A673 (cell line): ENCODE data around the gene ZFYVE21.

Experiments
- EZH2 ChIP-seq: fragments of 200-600 bp; sonication (generic); IDR thresholded peaks from 2 replicates; pipeline ENCODE4 v1.6.1; 2017; ENCODE audit warnings: borderline replicate concordance, low read depth, mild to moderate bottlenecking, mixed read lengths, antibody characterized with exemption, low read length; ENCODE audit not compliant: poor library complexity, severe bottlenecking
- TF ChIP-seq, protein P1 (sequence below): fragments of 300-800, 200-600 bp; sonication (generic); conservative IDR thresholded peaks from 2 replicates; pipeline ENCODE4 v1.5.1; 2017; ENCODE audit warnings: low read depth, mild to moderate bottlenecking, antibody characterized with exemption, low read length, moderate library complexity, mixed read lengths

DNA sequence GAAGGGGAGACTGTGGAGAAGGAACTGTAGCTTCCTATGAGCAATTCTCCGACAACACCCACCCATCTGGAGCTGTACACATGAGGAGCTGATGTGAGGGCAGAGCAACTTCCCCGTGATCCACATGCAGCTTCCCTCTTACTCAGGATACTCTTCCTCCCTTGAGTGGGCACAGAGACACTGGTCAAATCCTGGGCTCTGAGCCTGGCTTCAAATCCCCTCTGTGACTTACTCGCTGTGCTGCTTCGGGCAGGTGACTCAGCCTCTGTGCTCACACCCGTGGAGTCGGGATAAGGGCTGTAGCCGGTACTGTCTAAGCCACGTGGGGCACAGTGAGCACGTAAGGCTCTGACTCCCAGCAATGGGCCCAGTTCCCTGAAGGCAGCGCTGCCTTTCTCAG lies 31.1 kb downstream of the ZFYVE21 start:
- TF ChIP-seq, protein P1, sequence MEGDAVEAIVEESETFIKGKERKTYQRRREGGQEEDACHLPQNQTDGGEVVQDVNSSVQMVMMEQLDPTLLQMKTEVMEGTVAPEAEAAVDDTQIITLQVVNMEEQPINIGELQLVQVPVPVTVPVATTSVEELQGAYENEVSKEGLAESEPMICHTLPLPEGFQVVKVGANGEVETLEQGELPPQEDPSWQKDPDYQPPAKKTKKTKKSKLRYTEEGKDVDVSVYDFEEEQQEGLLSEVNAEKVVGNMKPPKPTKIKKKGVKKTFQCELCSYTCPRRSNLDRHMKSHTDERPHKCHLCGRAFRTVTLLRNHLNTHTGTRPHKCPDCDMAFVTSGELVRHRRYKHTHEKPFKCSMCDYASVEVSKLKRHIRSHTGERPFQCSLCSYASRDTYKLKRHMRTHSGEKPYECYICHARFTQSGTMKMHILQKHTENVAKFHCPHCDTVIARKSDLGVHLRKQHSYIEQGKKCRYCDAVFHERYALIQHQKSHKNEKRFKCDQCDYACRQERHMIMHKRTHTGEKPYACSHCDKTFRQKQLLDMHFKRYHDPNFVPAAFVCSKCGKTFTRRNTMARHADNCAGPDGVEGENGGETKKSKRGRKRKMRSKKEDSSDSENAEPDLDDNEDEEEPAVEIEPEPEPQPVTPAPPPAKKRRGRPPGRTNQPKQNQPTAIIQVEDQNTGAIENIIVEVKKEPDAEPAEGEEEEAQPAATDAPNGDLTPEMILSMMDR: no peak
- TF ChIP-seq EZH2: no peak
